Ramos (cell line): ENCODE results near the gene DHRS12.

ENCODE experiments used
- in situ Hi-C: fragments of 300-500 bp; cut with MboI; formaldehyde crosslinking; loops from one replicate; pipeline ENCODE4 v1.14.3; 2022; ENCODE audit warnings: low sequenced_read_pairs; ENCODE audit not compliant: unreplicated experiment

Gene DHRS12

GRCh38 chr13:51814071-51814470 is 10.1 kb upstream of the DHRS12 start:
- in situ Hi-C loops: no loop called here

- in situ Hi-C loops: no loop called here
Measured at GRCh38 chr13:51811920-51812451, 8.0 kb upstream of the DHRS12 start.

DNA sequence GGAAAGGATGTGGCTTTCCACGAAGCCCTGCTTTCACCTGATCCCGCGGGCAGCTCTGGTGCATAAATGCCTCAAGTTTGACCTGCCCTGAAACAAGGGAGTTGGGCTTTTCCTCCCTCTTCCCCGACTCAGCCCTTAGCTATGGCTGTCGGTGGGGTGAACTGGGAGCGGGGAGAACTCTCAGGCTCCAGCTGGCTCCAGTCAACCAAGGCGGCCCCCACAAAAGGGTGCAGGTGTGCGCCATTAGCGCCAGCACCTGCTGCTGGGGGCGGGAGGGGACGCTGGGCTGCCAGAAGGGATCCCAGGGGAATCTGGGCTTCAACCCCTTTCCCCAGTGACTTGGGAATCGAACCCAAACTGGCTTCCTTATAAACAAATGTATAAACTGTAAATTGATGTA is 7.1 kb upstream of the DHRS12 start:
- in situ Hi-C loops: no loop called here

- in situ Hi-C loops: no loop called here
Measured at GRCh38 chr13:51808811-51809210, 4.8 kb upstream of the DHRS12 start.

DNA sequence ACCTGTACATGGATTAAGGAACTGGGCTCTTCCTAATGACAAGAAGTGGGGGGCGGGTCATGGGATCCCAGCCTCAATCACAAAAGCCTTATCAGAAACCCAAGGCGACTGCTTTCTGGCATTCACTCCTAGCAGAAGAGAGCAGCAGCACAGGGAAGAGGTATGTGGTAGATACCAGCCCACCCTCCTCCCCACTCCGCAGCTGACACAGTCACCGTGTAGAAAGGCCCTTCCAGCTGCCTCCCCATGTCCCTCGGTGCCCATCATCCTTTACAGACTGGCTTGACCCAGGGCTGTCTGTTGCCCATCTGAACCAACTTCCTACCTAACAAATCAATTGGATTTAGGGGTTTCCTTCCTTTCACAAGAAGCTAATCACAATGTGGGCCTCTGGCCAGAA is 3.1 kb upstream of the DHRS12 start:
- in situ Hi-C loops: no loop called here

GRCh38 chr13:51806566-51806965 is 2.6 kb upstream of the DHRS12 start:
- in situ Hi-C loops: no loop called here

DNA sequence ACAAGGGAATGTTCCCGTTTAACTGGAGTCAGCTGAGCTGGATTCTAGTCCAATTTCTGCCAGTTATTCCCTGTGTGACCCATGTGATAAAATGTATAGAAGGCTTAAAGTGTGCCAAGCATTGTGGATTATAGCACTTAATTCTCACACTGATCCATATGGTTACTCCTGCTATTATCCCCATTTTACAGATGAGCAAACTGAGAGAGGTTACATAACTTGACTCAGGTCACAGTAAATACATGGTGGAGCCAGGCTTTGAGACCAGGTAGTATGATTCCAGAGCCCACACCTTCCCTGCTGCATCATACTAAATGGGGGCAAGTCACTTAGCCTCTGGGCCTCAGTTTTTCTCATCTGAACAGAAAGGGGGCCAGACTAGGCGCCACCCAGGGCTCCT is 2.0 kb upstream of the DHRS12 start:
- in situ Hi-C loops: no loop called here

GRCh38 chr13:51805313-51805712 is 1.4 kb upstream of the DHRS12 start:
- in situ Hi-C loops: no loop called here

DNA sequence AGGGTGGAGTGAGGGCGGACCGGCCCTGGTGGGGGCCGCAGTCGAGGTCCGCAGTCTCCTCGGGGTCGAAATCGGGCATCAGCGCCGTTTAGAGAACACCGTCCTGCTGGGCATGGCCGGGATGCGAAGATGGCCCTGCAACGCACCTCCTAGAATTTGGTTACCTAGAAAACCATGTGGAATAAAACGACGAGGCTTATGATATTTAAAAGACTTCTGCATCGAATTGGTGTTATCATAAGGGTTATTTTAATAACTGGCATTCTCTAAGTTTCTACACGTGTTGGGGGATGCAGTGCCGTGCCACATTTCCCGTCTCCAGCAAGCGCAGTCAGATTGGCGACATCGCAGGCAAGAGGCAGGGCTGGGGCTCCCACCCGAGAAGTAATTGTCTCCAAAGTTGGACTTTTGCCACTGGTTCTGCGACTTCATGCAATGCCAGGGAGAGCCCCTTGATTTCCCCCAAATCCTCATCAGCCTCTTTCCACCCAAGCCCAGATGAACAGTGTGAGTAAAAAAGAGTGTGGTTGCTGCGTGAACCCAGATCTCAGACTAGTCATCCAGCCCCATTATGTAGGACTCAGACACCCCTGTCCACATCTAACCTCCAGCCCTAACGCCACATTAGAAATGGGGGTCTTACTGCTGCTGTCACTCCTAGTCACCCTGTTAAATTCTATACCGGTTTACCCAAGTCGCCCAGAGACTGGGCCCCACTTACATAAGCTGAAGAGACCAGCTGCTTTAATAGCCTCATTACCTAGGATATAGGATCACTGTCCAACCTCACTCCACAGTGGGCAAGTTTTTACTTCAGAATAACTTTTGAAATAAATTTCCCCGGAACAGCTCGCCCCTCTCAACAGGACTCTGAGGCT is 571 bp upstream of the DHRS12 start:
- in situ Hi-C loops: no loop called here

GRCh38 chr13:51802631-51803418 is 1.1 kb downstream of the DHRS12 start:
- in situ Hi-C loops: no loop called here

DNA sequence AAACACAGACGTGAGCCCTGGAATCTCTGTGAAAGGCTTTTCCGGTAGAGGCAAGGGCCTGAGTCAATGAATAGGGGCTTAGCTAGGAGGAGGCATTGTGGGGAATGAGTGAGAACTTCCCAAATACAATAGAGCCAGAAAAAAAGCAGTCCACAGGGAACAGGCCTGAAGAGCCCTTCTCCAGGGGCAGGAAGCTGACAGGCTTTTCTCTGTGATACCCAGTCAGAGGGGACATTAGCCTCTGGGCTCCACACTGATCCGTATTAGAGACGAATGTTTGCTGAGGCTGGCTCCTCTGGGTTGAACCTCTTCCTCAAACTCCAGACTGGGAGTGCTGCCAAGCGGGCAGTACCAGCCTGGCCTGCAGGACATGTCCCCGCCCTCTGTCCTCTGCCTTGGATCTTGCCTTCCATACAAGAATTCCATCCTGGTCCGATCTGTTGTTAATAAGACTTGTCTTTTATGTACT is 2.3 kb downstream of the DHRS12 start:
- in situ Hi-C loops: no loop called here

DNA sequence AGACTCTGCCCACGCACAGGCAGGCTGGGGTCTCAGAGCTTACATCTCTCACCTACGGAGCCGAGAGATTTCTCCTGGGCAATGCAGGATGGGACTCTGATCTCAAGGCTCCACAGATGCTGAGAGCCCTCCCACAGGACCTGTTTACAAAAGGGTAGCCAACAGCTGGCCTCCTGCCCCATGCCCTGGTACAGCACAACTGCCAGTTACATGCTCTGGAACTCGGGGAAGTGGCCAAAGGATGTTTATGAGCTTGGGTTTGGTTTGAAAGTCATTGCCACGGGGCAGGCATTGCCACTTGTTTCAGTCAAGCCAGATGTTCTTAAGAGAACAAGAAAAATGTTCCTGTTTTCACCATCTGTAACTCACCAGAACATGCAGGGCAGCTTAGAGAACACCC is 3.5 kb downstream of the DHRS12 start:
- in situ Hi-C loops: no loop called here

- in situ Hi-C loops: loop anchor here (10.0 to 25.0 kb wide), 3 partner anchors 112 to 674 kb away; partner anchors contain the start of gene WDFY2
Measured at GRCh38 chr13:51799261-51799660, 4.7 kb downstream of the DHRS12 start.

DNA sequence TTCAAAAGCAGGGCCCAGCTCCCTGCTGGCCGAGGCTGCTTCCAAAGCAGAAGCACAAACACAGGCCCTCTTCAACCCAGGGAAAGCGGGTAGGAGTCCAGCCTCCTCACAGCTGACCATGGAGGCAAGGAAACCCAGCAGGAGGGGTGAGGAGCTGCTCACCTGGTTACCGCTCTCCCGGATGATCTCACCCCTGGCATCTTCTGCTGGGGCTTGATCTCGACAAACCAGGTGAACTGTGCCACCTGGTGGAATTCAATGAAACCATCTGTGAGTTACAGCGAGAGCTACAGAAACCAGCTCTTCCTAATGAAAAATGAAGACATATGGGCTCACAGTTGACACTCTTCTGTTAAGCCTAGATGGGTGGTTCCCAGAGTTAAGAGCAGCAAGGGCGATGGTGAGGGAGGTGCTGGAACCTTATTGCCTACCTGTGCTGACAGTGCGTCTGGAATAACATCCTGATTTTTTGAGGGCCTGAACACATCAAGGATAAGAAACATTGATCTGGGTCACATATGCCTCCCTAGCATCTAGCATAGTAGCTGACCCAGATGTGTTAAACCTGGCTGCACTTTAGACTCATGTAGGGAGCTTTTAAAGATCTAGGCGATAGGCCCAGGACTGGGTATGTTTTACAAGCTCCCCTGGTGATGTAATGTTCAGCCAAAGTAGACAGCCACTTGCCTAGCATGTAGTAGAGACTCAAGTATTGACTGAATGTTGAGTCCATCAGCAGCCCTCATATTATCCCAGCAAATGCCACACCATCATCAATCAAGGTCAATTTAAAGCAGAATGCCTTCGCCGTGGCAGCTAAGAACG is 6.1 kb downstream of the DHRS12 start:
- in situ Hi-C loops: loop anchor here (10.0 to 25.0 kb wide), 3 partner anchors 111 to 673 kb away; partner anchors contain the start of gene WDFY2

DNA sequence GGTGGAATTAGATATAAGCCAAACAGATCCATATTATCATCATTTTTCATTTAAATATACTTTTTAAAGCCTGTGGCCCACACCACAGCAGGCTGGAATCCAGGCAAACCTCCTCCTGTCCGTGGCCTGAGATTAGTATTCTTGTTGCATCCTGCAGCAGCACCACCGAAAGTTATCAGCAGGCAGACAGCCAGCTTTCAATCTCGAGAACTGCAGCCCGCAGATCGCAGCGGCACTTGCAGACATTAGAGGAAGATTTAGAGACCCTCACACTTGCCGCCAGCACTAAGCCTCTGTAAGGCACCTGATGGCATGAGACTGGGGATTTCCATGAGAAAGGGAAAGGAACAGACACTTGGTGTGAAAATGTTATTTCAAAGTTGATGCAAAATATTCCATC is 7.4 kb downstream of the DHRS12 start:
- in situ Hi-C loops: loop anchor here (10.0 to 25.0 kb wide), 3 partner anchors 109 to 672 kb away; partner anchors contain the start of gene WDFY2

DNA sequence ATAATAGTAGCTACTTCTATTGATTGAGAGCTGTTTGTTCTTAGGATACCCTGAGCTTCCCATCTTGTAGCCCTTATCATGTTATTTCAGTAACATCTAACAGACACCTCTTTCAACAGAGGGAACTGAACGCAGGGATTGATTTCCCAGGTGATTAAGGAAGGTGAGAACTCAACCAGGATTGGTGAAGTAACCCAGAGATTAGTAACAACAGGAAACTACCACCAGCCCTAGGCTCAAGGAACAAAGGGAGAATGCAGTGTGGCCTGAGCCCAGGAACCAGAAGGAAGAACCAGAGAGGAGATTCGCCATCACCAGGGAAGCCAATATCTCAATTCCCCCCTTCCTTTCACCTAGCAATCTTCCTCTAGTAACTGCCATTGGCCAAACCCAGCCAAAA is 8.5 kb downstream of the DHRS12 start:
- in situ Hi-C loops: loop anchor here (10.0 to 25.0 kb wide), 3 partner anchors 108 to 671 kb away; partner anchors contain the start of gene WDFY2

DNA sequence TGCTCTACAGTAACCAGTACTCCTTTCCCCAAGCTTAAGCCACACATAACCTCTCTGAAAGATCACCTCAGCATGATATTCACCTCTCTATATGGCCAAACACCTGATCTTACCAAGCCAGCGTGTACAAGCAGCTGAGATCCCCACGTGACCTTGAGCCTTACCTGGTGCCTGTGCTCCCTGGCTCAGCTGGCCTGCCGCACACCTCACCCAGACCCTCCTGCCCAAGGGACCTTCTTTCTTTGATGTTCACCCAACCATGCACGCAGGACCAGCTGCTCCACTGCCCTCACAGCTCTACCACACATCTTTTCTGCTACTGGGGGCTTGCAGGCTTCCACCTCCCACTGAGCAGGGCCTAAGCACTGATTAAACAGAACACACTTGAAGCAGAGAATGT is 9.0 kb downstream of the DHRS12 start:
- in situ Hi-C loops: loop anchor here (5.0 to 25.0 kb wide), 4 partner anchors 108 to 670 kb away; partner anchors contain the start of gene WDFY2

GRCh38 chr13:51793570-51794271 is 10.2 kb downstream of the DHRS12 start:
- in situ Hi-C loops: loop anchor here (5.0 to 25.0 kb wide), 4 partner anchors 106 to 669 kb away; partner anchors contain the start of gene WDFY2
